IMR-90 (cell line): ENCODE measurements around the gene C1QTNF8. TPM values are rescaled to one million over a fixed set of nuclear protein-coding genes. Genes with fewer than 3 reads are reported as not detected.

Experiments used
- ATAC-seq: fragments of 200-7000 bp; cut with Tn5 transposase; 2 replicates; pipeline ENCODE4 v1.9.1; 2020; ENCODE audit warnings: low read depth, mild to moderate bottlenecking, moderate library complexity
- BruUV-seq: library from RNA; stranded (reverse); fragments of 400-500 nt; replicated peaks from 2 replicates; lab custom pipeline; 2021; lab: Mats Ljungman, UMichigan
- CTCF ChIA-PET: fragments of 300-600 bp; formaldehyde crosslinking; extraction: SDS; loops from one replicate; lab custom pipeline; 2021; ENCODE audit warnings: antibody characterized with exemption; lab: Yijun Ruan, JAX
- POLR2A ChIA-PET: fragments of 300-600 bp; sonication (Branson Sonifier 250); formaldehyde crosslinking; loops from one replicate; lab custom pipeline; 2022; ENCODE audit warnings: antibody characterized with exemption; ENCODE audit not compliant: unreplicated experiment; lab: Charles Lee
- DNase-seq: peaks from one replicate; pipeline ENCODE4 v3.0.0; 2013
- H2AFZ ChIP-seq: replicated peaks from 2 replicates; pipeline ENCODE3; 2013; ENCODE audit warnings: low read length, mild to moderate bottlenecking; ENCODE audit not compliant: poor library complexity
- H2AK5ac ChIP-seq: 2 replicates; pipeline ENCODE4 v1.6.1; 2013; ENCODE audit warnings: low read depth, low read length, inconsistent platforms
- H2AK9ac ChIP-seq: replicated peaks from 2 replicates; pipeline ENCODE3; 2013; ENCODE audit warnings: mild to moderate bottlenecking, low read depth, low read length, moderate library complexity; ENCODE audit not compliant: poor library complexity
- H2BK120ac ChIP-seq: 2 replicates; pipeline ENCODE4 v1.6.1; 2013; ENCODE audit warnings: low read depth, low read length, inconsistent platforms
- H2BK15ac ChIP-seq: 3 replicates; pipeline ENCODE4 v1.6.1; 2013; ENCODE audit warnings: low read depth, low read length, inconsistent platforms
- H2BK20ac ChIP-seq: 2 replicates; pipeline ENCODE4 v1.6.1; 2013; ENCODE audit warnings: low read depth, mild to moderate bottlenecking, inconsistent platforms, low read length, moderate library complexity
- H2BK5ac ChIP-seq: 2 replicates; pipeline ENCODE4 v1.6.1; 2013; ENCODE audit warnings: mild to moderate bottlenecking, low read depth, low read length, inconsistent platforms; ENCODE audit not compliant: poor library complexity, severe bottlenecking
- H3K14ac ChIP-seq: replicated peaks from 2 replicates; pipeline ENCODE4 v1.6.1; 2013; ENCODE audit warnings: low read depth, low read length, inconsistent platforms
- H3K18ac ChIP-seq: 2 replicates; pipeline ENCODE4 v1.6.1; 2013; ENCODE audit warnings: low read depth, low read length, control low read depth
- H3K23ac ChIP-seq: 2 replicates; pipeline ENCODE4 v1.6.1; 2013; ENCODE audit warnings: low read depth, low read length, inconsistent platforms
- H3K27ac ChIP-seq: 2 replicates; pipeline ENCODE4 v1.5.1; 2013; ENCODE audit warnings: mild to moderate bottlenecking, control low read depth, low read length; ENCODE audit not compliant: insufficient read depth
- H3K27me3 ChIP-seq: 2 replicates; pipeline ENCODE4 v1.6.1; 2013; ENCODE audit warnings: low read length; ENCODE audit not compliant: control insufficient read depth, insufficient read depth
- H3K36me3 ChIP-seq: 2 replicates; pipeline ENCODE4 v1.6.1; 2013; ENCODE audit warnings: low read length, mixed read lengths; ENCODE audit not compliant: control insufficient read depth, insufficient read depth
- H3K4ac ChIP-seq: 2 replicates; pipeline ENCODE4 v1.6.1; 2013; ENCODE audit warnings: low read depth, low read length, inconsistent platforms
- H3K4me1 ChIP-seq: 2 replicates; pipeline ENCODE4 v1.6.1; 2013; ENCODE audit warnings: low read length, mixed read lengths; ENCODE audit not compliant: control insufficient read depth, insufficient read depth
- H3K4me2 ChIP-seq: 2 replicates; pipeline ENCODE4 v1.6.1; 2013; ENCODE audit warnings: low read depth, mild to moderate bottlenecking, control low read depth, low read length, moderate library complexity
- H3K4me3 ChIP-seq: 2 replicates; pipeline ENCODE4 v1.5.1; 2013; ENCODE audit warnings: low read depth, mild to moderate bottlenecking, control low read depth, low read length, moderate library complexity; ENCODE audit not compliant: insufficient read depth
- H3K56ac ChIP-seq: 2 replicates; pipeline ENCODE4 v1.6.1; 2013; ENCODE audit warnings: low read length, inconsistent platforms; ENCODE audit not compliant: insufficient read depth; ENCODE audit errors: extremely low read depth
- H3K79me1 ChIP-seq, 2 experiments: 2 replicates each; pipeline ENCODE4 v1.6.1; 2013; ENCODE audit warnings: low read length in 2 of 2, inconsistent platforms in 1 of 2, low read depth in 1 of 2
- H3K9ac ChIP-seq: 2 replicates; pipeline ENCODE4 v1.6.1; 2013; ENCODE audit warnings: low read depth, low read length, control low read depth
- H3K9me1 ChIP-seq: 2 replicates; pipeline ENCODE4 v1.6.1; 2013; ENCODE audit warnings: low read length, inconsistent platforms; ENCODE audit not compliant: insufficient read depth
- H3K9me3 ChIP-seq: 2 replicates; pipeline ENCODE4 v1.6.1; 2013; ENCODE audit warnings: low read length; ENCODE audit not compliant: control insufficient read depth, insufficient read depth
- H4K20me1 ChIP-seq: 2 replicates; pipeline ENCODE4 v1.6.1; 2013; ENCODE audit warnings: low read length, inconsistent platforms; ENCODE audit not compliant: insufficient read depth
- H4K5ac ChIP-seq: 2 replicates; pipeline ENCODE4 v1.6.1; 2013; ENCODE audit warnings: mild to moderate bottlenecking, low read depth, low read length, control low read depth
- H4K8ac ChIP-seq, 2 experiments: 2 replicates each; pipeline ENCODE4 v1.6.1; 2013; ENCODE audit warnings: low read depth in 2 of 2, low read length in 2 of 2, control low read depth in 1 of 2, inconsistent platforms in 1 of 2
- H4K91ac ChIP-seq: 2 replicates; pipeline ENCODE4 v1.6.1; 2013; ENCODE audit warnings: low read depth, low read length, inconsistent platforms; ENCODE audit not compliant: insufficient read depth
- CEBPB ChIP-seq: IDR thresholded peaks from 2 replicates; pipeline ENCODE4 v1.6.1; 2012; ENCODE audit warnings: low read depth, low read length, improper control_type of control experiment
- CHD1 ChIP-seq: IDR thresholded peaks from 2 replicates; pipeline ENCODE4 v1.6.1; 2012; ENCODE audit warnings: low read depth, low read length, improper control_type of control experiment
- RAD21 ChIP-seq: IDR thresholded peaks from 2 replicates; pipeline ENCODE4 v1.6.1; 2012; ENCODE audit warnings: low read length, improper control_type of control experiment
- WGBS, 2 experiments: methylation state at CpG; one replicate each; pipeline versions ENCODE4 v1.1.5 to v1.1.7; 2013; ENCODE audit warnings: missing lambda C conversion rate in 2 of 2; ENCODE audit not compliant: insufficient read length in 1 of 2; ENCODE audit errors: extremely low coverage in 2 of 2; 5-methylcytosine and 5-hydroxymethylcytosine counted together
- dilution Hi-C: fragments of 300-500 bp; cut with HindIII; formaldehyde crosslinking; loops from one replicate; pipeline ENCODE4 v1.14.3; 2018; ENCODE audit warnings: low sequenced_read_pairs; ENCODE audit not compliant: unreplicated experiment
- in situ Hi-C: fragments of 300-500 bp; cut with MboI; formaldehyde crosslinking; loops from 3 replicates; pipeline ENCODE4 v1.14.3; 2019; ENCODE audit warnings: low sequenced_read_pairs, inconsistent platforms, mixed read lengths
- intact Hi-C: fragments of 100-400 bp; cut with micrococcal nuclease; formaldehyde crosslinking; loops from 2 replicates; pipeline ENCODE4 v1.10.0; 2022
- polyA plus RNA-seq, 3 experiments: library from polyadenylated mRNA; depleted of rRNA; stranded (reverse); fragments of >200 nt; gene quantifications; 2 replicates each; pipeline ENCODE4 v1.2.3, GENCODE V29; 2012; ENCODE audit warnings: low replicate concordance in 1 of 3
- total RNA-seq: library from RNA; depleted of rRNA; stranded (reverse); fragments of >200 nt; gene quantifications from 2 replicates; pipeline ENCODE4 v1.2.3, GENCODE V29; 2012
- TF ChIP-seq, protein P1 (sequence below): fragments of 150-350 bp; IDR thresholded peaks from 2 replicates; pipeline ENCODE4 v1.6.1; 2017; ENCODE audit warnings: mild to moderate bottlenecking, antibody characterized with exemption, low read length, low read depth
- TF ChIP-seq, protein P2 (sequence below): fragments of 150-350 bp; IDR thresholded peaks from 2 replicates; pipeline ENCODE4 v1.6.1; 2016; ENCODE audit warnings: low read depth, mild to moderate bottlenecking, low read length, moderate library complexity, borderline replicate concordance

C1QTNF8 gene
- total and polyA plus RNA-seq, 2 of the 4 experiments (the other 2 are of a cell fraction) = not detected

DNA sequence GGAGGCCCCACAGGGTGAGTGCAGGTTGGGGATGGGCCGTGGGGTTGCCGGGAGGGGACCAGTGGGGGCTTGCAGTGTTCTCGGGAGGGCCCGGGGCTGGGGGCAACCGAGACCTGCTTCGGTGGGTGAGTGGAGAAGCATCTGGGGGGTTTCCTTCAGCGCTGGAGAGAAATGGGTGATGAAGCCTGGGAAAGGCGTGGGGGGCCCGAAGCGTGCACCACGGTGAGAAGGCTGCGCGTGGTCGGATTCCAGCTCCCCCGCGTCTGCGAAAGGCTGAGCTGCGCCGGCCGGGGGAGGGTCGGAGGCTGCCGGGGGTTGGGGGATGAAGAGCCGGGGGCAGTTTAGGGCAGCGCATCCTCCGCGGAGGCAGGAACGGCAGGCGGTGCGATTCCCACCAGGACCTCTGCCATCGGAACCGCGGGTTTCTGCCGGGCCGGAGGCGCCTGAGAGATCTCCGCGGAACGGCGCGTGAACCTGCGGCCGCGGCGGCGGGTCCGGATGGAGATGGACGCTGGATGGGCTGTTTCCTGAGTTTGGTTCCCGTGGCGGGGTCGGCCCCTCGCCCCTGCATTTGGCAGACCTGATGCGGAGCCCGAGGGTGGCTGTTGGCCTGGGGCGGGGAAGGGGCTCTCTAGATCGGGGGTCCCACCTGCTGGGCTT lies 30.4 kb downstream of the C1QTNF8 start:
- in situ Hi-C loops = loop anchor here (25.0 kb wide), 1 partner anchor 353 kb away; the partner anchor contains the start of genes ANTKMT, FBXL16 and METRN
- Histone ChIP-seq H4K20me1 (no peaks in the 10 kb centered on the region), H3K4me1 (no peaks in the 10 kb centered on the region), H3K27me3 (peaks cover 44% of the 10 kb centered on the region), H3K4me2 (no peak overlapping the region), H3K36me3 (no peaks in the 10 kb centered on the region), H3K27ac (no peak overlapping the region), H2AFZ (no peak overlapping the region), H3K23ac (no peak overlapping the region), H2BK15ac (no peak overlapping the region), H3K79me1 (no peaks in the 10 kb centered on the region), H2AK5ac (no peak overlapping the region), H2AK9ac (no peak overlapping the region), H2BK20ac (no peak overlapping the region), H3K9ac (no peak overlapping the region), H3K14ac (no peak overlapping the region), H3K18ac (no peak overlapping the region), H3K9me3 (no peaks in the 10 kb centered on the region), H3K4me3 (no peak overlapping the region), H3K56ac (no peak overlapping the region), H4K91ac (no peak overlapping the region), H4K8ac (no peak overlapping the region), H4K5ac (no peak overlapping the region), H3K9me1 (no peaks in the 10 kb centered on the region), H2BK5ac (no peak overlapping the region), H2BK120ac (no peak overlapping the region), H3K4ac (no peak overlapping the region)
- dilution Hi-C loops = no loop called here
- BruUV-seq = no TSS peak
- CTCF ChIA-PET = no interaction called here
- intact Hi-C loops = no loop called here
- TF ChIP-seq, protein P1, sequence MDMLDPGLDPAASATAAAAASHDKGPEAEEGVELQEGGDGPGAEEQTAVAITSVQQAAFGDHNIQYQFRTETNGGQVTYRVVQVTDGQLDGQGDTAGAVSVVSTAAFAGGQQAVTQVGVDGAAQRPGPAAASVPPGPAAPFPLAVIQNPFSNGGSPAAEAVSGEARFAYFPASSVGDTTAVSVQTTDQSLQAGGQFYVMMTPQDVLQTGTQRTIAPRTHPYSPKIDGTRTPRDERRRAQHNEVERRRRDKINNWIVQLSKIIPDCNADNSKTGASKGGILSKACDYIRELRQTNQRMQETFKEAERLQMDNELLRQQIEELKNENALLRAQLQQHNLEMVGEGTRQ = no peak
- TF ChIP-seq RAD21 (no peak), CEBPB (no peak), CHD1 (no peak)
- TF ChIP-seq, protein P2, sequence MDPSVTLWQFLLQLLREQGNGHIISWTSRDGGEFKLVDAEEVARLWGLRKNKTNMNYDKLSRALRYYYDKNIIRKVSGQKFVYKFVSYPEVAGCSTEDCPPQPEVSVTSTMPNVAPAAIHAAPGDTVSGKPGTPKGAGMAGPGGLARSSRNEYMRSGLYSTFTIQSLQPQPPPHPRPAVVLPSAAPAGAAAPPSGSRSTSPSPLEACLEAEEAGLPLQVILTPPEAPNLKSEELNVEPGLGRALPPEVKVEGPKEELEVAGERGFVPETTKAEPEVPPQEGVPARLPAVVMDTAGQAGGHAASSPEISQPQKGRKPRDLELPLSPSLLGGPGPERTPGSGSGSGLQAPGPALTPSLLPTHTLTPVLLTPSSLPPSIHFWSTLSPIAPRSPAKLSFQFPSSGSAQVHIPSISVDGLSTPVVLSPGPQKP = no peak
- no peak for DNase-seq
- 19% methylated on average over 34 of the region's 55 CpGs; no CpG with 5 or more reads in 1 of the 2 experiments for WGBS, 2 experiments
- no peak for ATAC-seq
- POLR2A ChIA-PET = no interaction called here
